Activated T-cell treated with anti-CD3 and anti-CD28 coated beads, Interleukin-2, amount 50 U/mL, for 1 hour (primary cell): Measurements from ENCODE around the gene MRPS35.

Experiments
- DNase-seq: peaks from one replicate; pipeline ENCODE4 v3.0.0-alpha.2; 2020

The MRPS35 gene

GRCh38 chr12:27710592-27711316, at the start of gene MRPS35:
Gene MRPS35 (plus strand): TSS chr12:27710832. CDS start chr12:27710844, 12 bp downstream.
- DNase-seq: peak; percentile 91

- no peak for DNase-seq
Observed at GRCh38 chr12:27665704-27666103, 44.9 kb upstream of the MRPS35 start.

GRCh38 chr12:27666510-27666909, 44.1 kb upstream of the MRPS35 start:
- no peak for DNase-seq

- DNase-seq: no peak
Observed at GRCh38 chr12:27667540-27667939, 43.1 kb upstream of the MRPS35 start.

GRCh38 chr12:27672051-27672450, 38.6 kb upstream of the MRPS35 start:
- no peak for DNase-seq

GRCh38 chr12:27672643-27673042, 38.0 kb upstream of the MRPS35 start:
- DNase-seq: no peak

DNA sequence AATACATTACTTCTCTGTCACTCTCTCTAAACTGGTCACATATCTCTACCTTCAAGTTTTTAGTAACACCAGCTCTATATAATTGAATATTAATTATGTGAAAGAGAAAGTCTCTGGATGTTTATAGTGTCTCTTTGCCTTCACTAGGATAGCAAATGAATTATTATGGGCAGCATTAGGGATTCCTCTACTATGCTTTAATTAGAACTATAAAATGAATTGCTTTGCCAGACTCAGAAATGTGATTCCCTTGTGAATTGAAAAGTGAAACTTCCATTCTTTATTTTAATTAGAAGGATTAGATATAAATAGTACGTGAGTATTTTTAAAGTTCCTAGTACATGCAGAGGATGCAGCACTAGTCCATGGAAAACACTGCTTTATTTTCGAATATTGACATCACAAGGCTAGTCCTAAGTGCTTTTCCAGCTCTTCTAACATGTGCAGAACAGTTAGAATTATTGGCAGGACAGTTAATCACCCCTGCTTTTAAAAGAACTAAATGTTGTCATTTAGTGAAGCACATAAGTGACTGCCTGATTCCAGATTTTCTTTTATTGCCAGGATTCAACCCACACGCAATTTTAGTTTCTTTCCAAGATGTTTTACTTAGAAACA, 37.4 kb upstream of the MRPS35 start:
- DNase-seq: no peak

DNA sequence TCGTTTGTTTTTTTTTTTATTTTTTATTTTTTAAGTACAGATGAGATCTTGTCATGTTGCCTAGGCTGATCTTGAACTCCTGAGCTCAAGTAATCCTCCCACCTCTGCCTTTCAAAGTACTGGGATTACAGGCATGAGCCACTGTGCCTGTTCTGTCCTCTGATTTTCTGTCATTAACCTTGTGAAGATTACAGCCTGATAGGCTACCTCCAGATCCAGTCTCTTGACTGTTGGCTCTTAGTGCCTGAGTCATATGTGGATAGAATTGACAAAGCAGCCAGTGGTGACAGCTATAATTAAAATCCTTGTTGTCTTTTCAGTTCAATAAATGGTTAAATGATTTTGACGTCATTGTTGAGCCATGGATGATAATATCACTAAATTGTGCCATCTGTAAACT, 35.6 kb upstream of the MRPS35 start:
- DNase-seq: no peak

DNA sequence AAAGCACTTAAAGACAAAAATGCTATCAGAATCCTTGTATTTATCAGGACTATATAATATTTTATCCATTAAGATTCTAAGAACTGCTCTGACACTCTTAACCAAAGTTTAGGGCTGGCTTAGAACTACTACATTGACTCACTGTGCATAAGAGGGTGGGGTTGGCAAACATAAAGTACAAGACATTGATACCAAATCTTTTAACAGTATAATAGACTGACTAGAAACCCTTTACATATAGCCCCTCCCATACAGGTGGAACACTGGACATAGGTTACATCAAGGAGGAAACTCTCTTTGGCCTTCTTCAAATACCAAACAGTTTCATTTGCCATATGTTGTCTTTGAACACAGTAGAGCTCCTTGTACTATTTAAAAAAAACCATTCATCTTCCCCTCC, 30.0 kb upstream of the MRPS35 start:
- DNase-seq: no peak

DNA sequence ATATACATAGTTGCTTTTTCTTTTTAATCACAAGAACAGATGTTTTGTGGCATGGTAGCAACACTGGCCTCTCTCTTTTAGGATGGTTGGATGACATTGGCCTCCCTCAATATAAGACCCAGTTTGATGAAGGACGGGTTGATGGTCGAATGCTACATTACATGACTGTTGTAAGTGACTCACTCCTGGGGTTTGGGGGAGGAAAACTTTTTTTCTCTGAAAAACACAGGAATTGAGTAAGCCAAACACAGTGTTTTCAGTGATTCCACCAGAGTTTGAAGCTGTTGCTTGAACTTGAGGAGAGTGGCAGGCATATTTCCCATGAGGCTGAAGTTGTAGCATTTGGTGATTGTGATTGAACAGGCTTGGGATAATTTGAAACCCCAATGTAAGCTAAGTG, 28.1 kb upstream of the MRPS35 start:
- no peak for DNase-seq

DNA sequence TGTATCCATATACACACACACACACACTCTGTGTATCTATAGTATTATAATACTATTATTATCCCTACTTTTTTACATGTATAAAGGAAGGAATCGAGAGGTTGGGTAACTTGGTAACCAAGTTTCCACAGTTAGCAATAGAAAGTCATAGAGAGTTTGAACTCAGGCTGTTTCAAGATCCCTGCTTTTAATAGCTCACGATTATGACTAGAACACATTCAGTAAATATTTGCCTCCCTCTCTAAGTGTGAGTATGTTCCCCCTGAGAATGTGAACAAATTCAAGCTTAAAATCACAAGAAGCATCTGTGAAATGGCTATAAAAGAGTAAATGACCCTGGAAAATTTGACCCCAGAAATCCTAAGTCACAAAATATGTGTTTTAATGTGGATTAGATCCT, 25.4 kb upstream of the MRPS35 start:
- DNase-seq: no peak

- no peak for DNase-seq
Observed at GRCh38 chr12:27686147-27686546, 24.5 kb upstream of the MRPS35 start.

- no peak for DNase-seq
Observed at GRCh38 chr12:27688671-27689070, 22.0 kb upstream of the MRPS35 start.

- no peak for DNase-seq
Observed at GRCh38 chr12:27689558-27690180, 21.0 kb upstream of the MRPS35 start.

GRCh38 chr12:27693403-27693802, 17.2 kb upstream of the MRPS35 start:
- DNase-seq: no peak

DNA sequence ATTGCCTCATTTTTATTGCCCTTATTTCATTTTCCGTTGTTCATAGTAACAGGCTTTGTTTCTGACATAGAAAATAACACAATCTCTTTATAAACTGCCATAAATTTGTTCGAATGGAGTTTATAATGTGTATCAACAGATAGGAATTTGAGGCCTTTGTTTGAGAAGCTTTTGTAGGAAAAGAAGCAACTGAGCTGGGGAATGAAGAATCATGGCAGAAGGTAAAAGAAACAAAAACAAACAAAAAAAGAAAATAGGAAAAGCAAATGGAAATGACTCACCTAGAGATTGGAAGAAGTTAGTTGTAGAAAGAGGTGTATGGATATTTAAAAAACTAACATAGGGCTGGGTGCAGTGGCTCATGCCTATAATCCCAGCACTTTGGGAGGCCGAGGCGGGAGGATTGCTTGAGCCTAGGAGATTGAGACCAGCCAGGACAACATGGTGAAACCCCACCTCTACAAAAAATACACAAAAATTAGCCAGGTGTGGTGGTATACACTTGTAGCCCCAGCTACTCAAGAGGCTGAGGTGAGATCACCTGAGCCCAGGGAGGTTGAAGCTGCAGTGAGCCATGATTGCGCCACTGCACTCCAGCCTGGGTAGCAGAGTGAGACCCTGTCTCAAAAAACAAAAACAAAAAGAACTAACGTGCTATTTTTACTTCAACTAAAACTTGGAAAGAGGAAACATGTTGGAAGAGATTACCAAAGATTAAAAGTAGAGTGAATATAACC, 14.9 kb upstream of the MRPS35 start:
- no peak for DNase-seq

DNA sequence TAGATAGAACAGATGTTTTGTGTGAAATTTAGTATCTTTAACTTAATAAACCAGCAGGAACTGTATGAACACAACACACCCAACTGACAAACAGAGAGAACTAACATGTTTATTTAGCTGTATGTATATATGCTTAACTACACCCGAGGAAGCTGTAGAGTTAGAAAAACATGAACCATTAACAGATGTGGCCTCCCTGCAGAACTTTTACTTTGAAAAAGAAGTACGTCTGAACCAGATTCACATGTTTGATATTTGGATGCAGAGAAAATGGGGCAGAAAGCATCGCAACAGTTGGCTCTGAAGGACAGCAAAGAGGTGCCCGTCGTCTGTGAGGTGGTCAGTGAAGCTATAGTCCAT, 14.4 kb upstream of the MRPS35 start, which contains the start of gene REP15:
TSS of gene REP15 (plus strand) at position 155 of the 360 bp plus-strand sequence. CDS start at position 271, 116 bp downstream.
- no peak for DNase-seq

DNA sequence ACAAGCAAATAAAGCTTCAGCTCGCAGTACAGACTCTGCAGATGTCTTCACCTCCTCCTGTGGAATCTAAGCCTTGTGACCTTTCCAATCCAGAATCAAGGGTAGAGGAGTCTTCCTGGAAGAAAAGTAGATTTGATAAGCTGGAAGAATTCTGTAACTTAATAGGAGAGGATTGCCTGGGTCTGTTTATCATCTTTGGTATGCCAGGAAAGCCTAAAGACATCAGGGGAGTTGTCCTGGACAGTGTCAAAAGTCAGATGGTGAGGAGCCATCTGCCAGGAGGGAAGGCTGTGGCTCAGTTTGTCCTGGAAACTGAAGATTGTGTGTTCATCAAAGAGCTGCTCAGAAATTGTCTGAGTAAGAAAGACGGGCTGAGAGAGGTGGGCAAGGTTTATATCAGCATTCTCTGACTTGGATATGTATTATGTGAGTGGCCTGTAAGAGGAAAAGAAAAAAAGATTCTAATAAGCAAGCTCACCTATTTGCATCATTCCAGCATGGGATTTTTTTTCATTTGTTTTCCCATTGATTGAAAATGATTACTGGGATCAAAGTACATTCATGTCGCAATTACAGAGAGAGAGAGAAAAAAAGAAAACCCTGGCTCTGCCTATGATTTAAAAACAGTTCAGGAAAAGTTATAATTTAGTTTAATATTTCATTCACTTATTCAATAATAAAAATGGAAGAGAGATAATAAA, 13.6 kb upstream of the MRPS35 start:
- DNase-seq: no peak

GRCh38 chr12:27703720-27704452, 6.7 kb upstream of the MRPS35 start:
- peak; percentile 37 for DNase-seq

GRCh38 chr12:27705263-27705662, 5.4 kb upstream of the MRPS35 start:
- no peak for DNase-seq

GRCh38 chr12:27707216-27707615, 3.4 kb upstream of the MRPS35 start:
- DNase-seq: no peak
